Activated naive CD4-positive, alpha-beta T cell treated with anti-CD3 and anti-CD28 coated beads, Interleukin-2, amount 10 ng/mL, durations not matched to agents 7 days and 5 days (primary cell): ENCODE measurements around the gene HOXC11.

Experiments used
- CTCF ChIA-PET: fragments of 350-600 bp; sonication (Branson Sonifier 250); formaldehyde crosslinking; loops from one replicate; lab custom pipeline; 2021; ENCODE audit warnings: antibody characterized with exemption; lab: Charles Lee
- DNase-seq: peaks from one replicate; pipeline ENCODE4 v3.0.0-alpha.2; 2020
- H3K27ac Mint-ChIP-seq: one replicate; pipeline ENCODE4 v1.8.0; 2021; ENCODE audit warnings: mild to moderate bottlenecking, moderate library complexity, mixed read lengths
- H3K27me3 Mint-ChIP-seq: one replicate; pipeline ENCODE4 v1.8.0; 2021; ENCODE audit warnings: mild to moderate bottlenecking, mixed read lengths
- H3K36me3 Mint-ChIP-seq: one replicate; pipeline ENCODE4 v1.8.0; 2021; ENCODE audit warnings: mixed read lengths
- H3K4me1 Mint-ChIP-seq: one replicate; pipeline ENCODE4 v1.8.0; 2021; ENCODE audit warnings: mixed read lengths
- H3K4me3 Mint-ChIP-seq: one replicate; pipeline ENCODE4 v1.8.0; 2021; ENCODE audit warnings: mild to moderate bottlenecking, moderate library complexity, mixed read lengths
- H3K9me3 Mint-ChIP-seq: one replicate; pipeline ENCODE4 v1.8.0; 2021; ENCODE audit warnings: mixed read lengths

HOXC11 gene

GRCh38 chr12:53985994-53986685 lies 13.2 kb downstream of the HOXC11 start:
- no peaks in the 10 kb centered on the region for H3K9me3 Mint-ChIP-seq
- peaks cover 100% of the 10 kb centered on the region for H3K27me3 Mint-ChIP-seq
- H3K36me3 Mint-ChIP-seq, result no peaks in the 10 kb centered on the region
- peaks cover 29% of the 10 kb centered on the region for H3K4me1 Mint-ChIP-seq
- H3K4me3 Mint-ChIP-seq, result no peak overlapping the region
- DNase-seq, result no peak
- CTCF ChIA-PET, result interaction anchor here (1.1 to 1.8 kb wide), 3 partner anchors 214 to 221 kb away, joined by 3 to 4 read pairs (median 3); no protein-coding TSS in a partner anchor
- H3K27ac Mint-ChIP-seq, result no peak overlapping the region

DNA sequence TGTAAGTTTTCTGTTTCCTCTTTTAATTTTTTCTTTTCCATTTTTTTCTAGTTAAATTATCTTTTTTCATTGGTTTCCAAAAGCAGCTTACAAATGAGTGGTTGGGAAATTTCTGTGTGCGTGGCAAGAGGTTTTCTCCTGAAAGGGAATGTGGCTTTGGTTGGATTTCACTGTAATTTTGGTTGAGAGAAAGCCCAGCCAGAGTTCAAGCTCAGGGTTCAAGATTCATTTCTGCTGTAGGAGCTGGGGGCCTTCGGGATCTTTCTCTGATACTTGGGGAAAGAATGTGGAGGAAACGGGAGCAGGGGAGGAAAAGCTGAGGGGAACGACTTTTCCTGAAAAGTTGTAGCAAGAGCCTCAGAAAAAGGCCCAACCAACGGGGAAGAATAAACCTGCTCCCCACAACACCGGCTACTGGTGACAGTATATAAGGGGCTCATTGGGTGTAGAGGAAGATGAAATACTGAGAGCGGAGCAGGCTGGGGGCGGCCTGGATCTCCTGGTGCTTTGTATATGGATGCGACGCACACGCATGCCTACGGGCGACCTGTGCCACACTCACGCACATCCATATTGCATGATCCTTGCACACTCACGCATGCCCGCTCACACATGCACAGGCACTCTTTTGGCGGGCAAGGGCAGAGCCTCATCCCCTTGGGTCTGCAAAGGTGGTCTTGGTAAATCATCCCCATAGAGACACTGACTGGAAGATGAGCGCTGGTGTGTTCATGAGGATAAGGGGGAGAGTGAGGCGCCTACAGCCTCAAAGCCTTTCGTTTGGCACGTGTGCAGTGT lies 14.0 kb downstream of the HOXC11 start:
- H3K4me1 Mint-ChIP-seq, result peaks cover 29% of the 10 kb centered on the region
- H3K9me3 Mint-ChIP-seq, result no peaks in the 10 kb centered on the region
- no peak overlapping the region for H3K27ac Mint-ChIP-seq
- CTCF ChIA-PET, result interaction anchor here (1.1 to 2.1 kb wide), 4 partner anchors 21 to 228 kb away, joined by 3 to 5 read pairs (median 4); no protein-coding TSS in a partner anchor
- no peak for DNase-seq
- no peaks in the 10 kb centered on the region for H3K36me3 Mint-ChIP-seq
- H3K4me3 Mint-ChIP-seq, result no peak overlapping the region
- H3K27me3 Mint-ChIP-seq, result peaks cover 100% of the 10 kb centered on the region

DNA sequence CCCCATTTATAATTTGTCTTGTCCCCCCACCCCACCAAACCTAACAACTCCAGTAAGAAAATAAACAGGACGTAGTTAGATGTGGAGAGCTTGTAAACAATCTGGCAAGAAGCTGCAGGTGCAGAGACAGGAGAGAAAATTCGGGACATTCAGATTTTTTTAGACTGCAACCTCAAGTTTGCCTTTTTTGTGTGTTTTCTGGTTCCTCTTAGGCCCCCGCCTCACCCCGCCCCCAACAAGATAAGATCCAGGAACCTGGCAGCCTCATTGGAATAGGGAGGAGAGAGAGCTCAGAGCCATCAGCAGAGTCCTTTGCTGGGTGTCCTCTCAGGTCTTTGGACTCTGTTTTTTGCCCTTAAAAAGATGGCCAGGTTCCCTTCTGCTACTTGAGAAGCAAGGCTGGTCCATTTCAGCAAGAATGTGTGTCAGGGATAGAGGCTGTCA lies 14.9 kb downstream of the HOXC11 start:
- H3K4me1 Mint-ChIP-seq, result peaks cover 29% of the 10 kb centered on the region
- H3K36me3 Mint-ChIP-seq, result no peaks in the 10 kb centered on the region
- no peak overlapping the region for H3K27ac Mint-ChIP-seq
- H3K9me3 Mint-ChIP-seq, result no peaks in the 10 kb centered on the region
- peaks cover 100% of the 10 kb centered on the region for H3K27me3 Mint-ChIP-seq
- H3K4me3 Mint-ChIP-seq, result no peak overlapping the region
- no peak for DNase-seq
- CTCF ChIA-PET, result interaction anchor here (0.7 to 2.1 kb wide), 9 partner anchors 16 to 241 kb away, joined by 3 to 7 read pairs (median 5); partner anchors contain the start of gene HOXC5

DNA sequence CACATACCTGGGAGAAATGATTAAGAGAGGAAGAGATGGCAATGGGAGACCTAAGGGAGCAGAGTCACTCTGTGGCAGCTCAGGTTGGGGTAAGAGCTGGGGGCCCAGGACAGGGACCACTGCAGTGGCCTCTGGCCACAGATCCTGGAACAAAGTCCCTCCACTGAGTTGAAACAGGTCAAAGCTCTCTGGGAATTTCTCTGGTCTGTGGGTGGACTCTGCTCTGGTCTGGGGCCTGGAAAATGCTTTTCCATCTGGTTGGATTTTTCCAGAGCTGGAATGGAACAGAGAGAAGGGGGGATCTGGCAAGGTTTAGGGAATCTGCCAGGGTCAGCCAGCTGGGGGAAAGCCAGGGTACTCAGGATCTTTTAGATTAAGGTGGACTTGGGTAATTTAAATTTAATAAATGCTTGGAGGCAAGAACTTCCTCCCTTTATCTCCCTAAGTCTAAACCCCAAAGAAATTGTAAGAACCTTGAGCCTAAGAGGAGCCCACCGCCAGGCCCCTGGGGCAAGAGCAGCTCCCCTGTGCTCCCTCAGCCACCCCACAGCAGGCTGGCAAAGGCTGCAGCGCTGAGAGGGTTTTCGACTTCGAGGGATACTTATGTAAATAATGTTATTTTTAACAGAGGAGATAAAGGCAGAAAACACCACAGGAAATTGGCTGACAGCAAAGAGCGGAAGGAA lies 15.8 kb downstream of the HOXC11 start:
- DNase-seq, result no peak
- CTCF ChIA-PET, result interaction anchor here (1.0 to 2.1 kb wide), 7 partner anchors 44 to 242 kb away, joined by 3 to 7 read pairs (median 6); partner anchors contain the start of gene HOXC5
- Mint-ChIP-seq H3K27me3 (peaks cover 100% of the 10 kb centered on the region), H3K9me3 (no peaks in the 10 kb centered on the region), H3K27ac (no peak overlapping the region), H3K36me3 (no peaks in the 10 kb centered on the region), H3K4me1 (peaks cover 29% of the 10 kb centered on the region), H3K4me3 (no peak overlapping the region)

DNA sequence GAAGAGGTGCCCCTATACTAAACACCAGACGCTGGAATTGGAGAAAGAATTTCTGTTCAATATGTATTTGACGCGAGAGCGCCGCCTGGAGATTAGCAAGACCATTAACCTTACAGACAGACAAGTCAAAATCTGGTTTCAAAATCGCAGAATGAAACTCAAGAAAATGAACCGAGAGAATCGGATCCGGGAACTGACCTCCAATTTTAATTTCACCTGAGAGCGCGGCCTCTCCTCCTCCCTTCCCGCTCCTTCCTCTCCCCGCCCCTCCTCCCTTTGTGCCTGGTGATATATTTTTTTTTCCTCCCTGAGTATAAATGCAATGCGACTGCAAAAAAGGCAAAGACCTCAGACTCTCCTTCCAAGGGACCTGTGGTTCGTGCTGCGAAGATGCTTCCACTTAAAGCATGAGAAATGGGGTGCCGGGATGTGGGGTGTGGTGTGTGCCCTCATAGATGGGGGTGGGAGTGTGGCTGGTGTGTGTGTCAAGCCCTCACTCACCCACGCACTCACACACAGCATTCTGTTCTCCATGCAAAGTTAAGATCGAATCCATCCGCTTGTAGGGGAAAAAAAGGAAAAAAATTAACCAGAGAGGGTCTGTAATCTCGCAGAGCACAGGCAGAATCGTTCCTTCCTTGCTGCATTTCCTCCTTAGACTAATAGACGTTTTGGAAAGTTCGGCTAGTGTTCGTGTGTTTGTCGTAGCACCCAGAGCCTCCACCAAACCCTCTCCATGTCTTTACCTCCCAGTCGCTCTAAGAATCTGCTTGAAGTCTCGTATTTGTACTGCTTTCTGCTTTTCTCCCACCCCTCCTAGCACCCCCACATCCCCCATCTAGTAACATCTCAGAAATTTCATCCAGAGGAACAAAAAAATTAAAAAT lies 16.5 kb downstream of the HOXC11 start:
- Mint-ChIP-seq H3K27ac (no peak overlapping the region), H3K9me3 (no peaks in the 10 kb centered on the region), H3K4me3 (peak overlapping the region; percentile 25), H3K36me3 (peaks cover 2% of the 10 kb centered on the region), H3K4me1 (peaks cover 33% of the 10 kb centered on the region), H3K27me3 (peaks cover 100% of the 10 kb centered on the region)
- CTCF ChIA-PET, result interaction anchor here (1.3 to 2.1 kb wide), 7 partner anchors 43 to 242 kb away, joined by 3 to 7 read pairs (median 6); partner anchors contain the start of gene HOXC5
- DNase-seq, result peak; percentile 61

DNA sequence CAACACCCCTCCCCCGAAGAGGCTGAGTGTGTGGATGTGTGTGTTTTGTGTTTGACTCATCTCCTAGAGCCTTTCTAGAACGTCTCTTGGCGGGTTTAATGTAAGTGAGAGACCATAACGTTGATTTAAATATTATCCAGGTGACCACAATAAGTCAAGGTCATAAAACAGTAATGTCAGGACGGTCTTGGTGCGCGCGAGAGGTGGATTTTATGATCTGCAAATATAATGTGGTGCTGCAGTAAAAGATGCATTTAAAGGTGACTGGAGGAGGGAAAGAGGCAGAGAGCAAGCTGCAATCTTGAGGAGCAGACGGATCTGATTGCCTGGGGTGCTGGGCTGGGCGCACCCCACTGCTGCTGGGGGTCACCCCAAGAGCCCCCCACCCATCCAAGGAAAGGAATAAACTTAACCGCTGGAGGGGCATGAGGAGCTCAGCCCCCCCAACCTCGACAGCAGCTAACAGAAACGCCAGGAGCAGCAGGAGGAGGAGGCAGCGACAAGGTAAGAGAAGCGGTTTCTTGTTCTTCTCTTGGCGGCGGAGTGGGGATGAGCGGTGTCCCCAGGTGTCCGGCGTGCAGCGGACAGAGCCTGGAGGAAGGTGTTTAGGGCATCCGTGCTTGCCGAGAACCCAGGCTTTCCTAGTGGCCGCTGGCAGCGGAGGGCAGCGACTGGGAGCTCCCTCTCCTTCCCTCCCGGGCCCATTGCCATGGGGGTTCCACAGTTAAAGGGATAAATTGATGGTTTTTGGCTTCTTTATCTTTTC lies 17.6 kb downstream of the HOXC11 start:
- no peak overlapping the region for H3K4me3 Mint-ChIP-seq
- H3K27ac Mint-ChIP-seq, result no peak overlapping the region
- CTCF ChIA-PET, result interaction anchor here (1.0 to 1.9 kb wide), 4 partner anchors 42 to 217 kb away, joined by 3 to 7 read pairs (median 6); partner anchors contain the start of gene HOXC5
- H3K27me3 Mint-ChIP-seq, result peaks cover 100% of the 10 kb centered on the region
- peaks cover 2% of the 10 kb centered on the region for H3K36me3 Mint-ChIP-seq
- no peak for DNase-seq
- H3K9me3 Mint-ChIP-seq, result no peaks in the 10 kb centered on the region
- peaks cover 33% of the 10 kb centered on the region for H3K4me1 Mint-ChIP-seq

DNA sequence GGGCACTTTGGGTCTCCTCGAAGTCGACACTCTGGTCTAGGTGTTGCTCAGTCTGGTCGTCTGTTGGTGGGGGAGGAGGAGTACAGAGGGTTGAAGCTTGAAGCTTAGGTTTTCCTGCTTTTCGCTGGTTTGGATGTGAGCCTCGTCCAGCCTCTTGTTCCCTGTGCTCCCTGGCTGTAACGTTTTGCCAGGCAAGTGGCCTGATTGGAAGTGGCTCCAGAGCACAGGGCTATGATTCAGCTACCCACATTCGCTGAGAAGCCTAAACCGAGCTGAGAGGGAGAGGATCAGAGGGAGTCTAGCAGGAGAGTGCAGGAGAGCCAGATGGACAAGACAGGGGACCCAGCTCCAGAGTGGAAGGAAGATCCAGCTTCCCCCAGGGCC lies 18.1 kb downstream of the HOXC11 start:
- peaks cover 100% of the 10 kb centered on the region for H3K27me3 Mint-ChIP-seq
- H3K9me3 Mint-ChIP-seq, result no peaks in the 10 kb centered on the region
- peaks cover 2% of the 10 kb centered on the region for H3K36me3 Mint-ChIP-seq
- H3K4me1 Mint-ChIP-seq, result peaks cover 35% of the 10 kb centered on the region
- H3K4me3 Mint-ChIP-seq, result no peak overlapping the region
- no peak for DNase-seq
- CTCF ChIA-PET, result interaction anchor here (1.0 to 1.9 kb wide), 6 partner anchors 15 to 224 kb away, joined by 3 to 7 read pairs (median 4); partner anchors contain the start of gene HOXC5
- H3K27ac Mint-ChIP-seq, result no peak overlapping the region

- no peak for DNase-seq
- Mint-ChIP-seq H3K4me1 (peaks cover 34% of the 10 kb centered on the region), H3K9me3 (no peaks in the 10 kb centered on the region)
Measured at GRCh38 chr12:53992377-53992889, 19.5 kb downstream of the HOXC11 start.

GRCh38 chr12:53993162-53994008 lies 20.5 kb downstream of the HOXC11 start:
- H3K36me3 Mint-ChIP-seq, result peaks cover 2% of the 10 kb centered on the region
- H3K9me3 Mint-ChIP-seq, result no peaks in the 10 kb centered on the region
- peaks cover 34% of the 10 kb centered on the region for H3K4me1 Mint-ChIP-seq
- peak overlapping the region; percentile 68 for H3K27ac Mint-ChIP-seq
- peaks cover 100% of the 10 kb centered on the region for H3K27me3 Mint-ChIP-seq
- no peak for DNase-seq
- CTCF ChIA-PET, result interaction anchor here (0.5 to 1.0 kb wide), 3 partner anchors 11 to 214 kb away, joined by 3 to 4 read pairs (median 3); no protein-coding TSS in a partner anchor
- H3K4me3 Mint-ChIP-seq, result no peak overlapping the region

More at GRCh38 chr12:53992377-53992889, 19.5 kb downstream of the HOXC11 start:
- no peak overlapping the region for H3K27ac Mint-ChIP-seq
- peaks cover 100% of the 10 kb centered on the region for H3K27me3 Mint-ChIP-seq
- no peak overlapping the region for H3K4me3 Mint-ChIP-seq
- CTCF ChIA-PET, result interaction anchor here (0.5 to 1.7 kb wide), 7 partner anchors 12 to 222 kb away, joined by 3 to 4 read pairs (median 3); no protein-coding TSS in a partner anchor
- peaks cover 2% of the 10 kb centered on the region for H3K36me3 Mint-ChIP-seq

GRCh38 chr12:53994009-53994263 lies 21.0 kb downstream of the HOXC11 start:
- CTCF ChIA-PET, result no interaction called here
- Mint-ChIP-seq H3K36me3 (peaks cover 2% of the 10 kb centered on the region), H3K4me1 (peaks cover 31% of the 10 kb centered on the region), H3K27ac (peak overlapping the region; percentile 68), H3K4me3 (peak overlapping the region; percentile 56), H3K27me3 (peaks cover 100% of the 10 kb centered on the region), H3K9me3 (no peaks in the 10 kb centered on the region)
- DNase-seq, result no peak

- DNase-seq, result no peak
- Mint-ChIP-seq H3K36me3 (peaks cover 2% of the 10 kb centered on the region), H3K27me3 (peaks cover 100% of the 10 kb centered on the region), H3K4me3 (peak overlapping the region; percentile 56), H3K9me3 (no peaks in the 10 kb centered on the region), H3K4me1 (peaks cover 26% of the 10 kb centered on the region), H3K27ac (peak overlapping the region; percentile 68)
- CTCF ChIA-PET, result no interaction called here
Measured at GRCh38 chr12:53994264-53995001, 21.5 kb downstream of the HOXC11 start.
